Lung (tissue), 12 donors: ENCODE data around the gene CLPTM1L. TPM values are rescaled to one million over a fixed set of nuclear protein-coding genes. Genes with fewer than 3 reads are reported as not detected.
A peak's percentile ranks its signal among the peaks of the same experiment; 100 is the strongest.

Experiments used
- ATAC-seq: fragments of 200-7000 bp; cut with Tn5 transposase; one replicate; pipeline ENCODE4 v1.9.1; 2020; ENCODE audit warnings: moderate number of reproducible peaks; ENCODE audit not compliant: insufficient read depth, low FRiP score
- DNase-seq, 3 donors: peaks; one replicate each; pipeline ENCODE4 v3.0.0-alpha.2; 2013 to 2017
- H3K27ac ChIP-seq, 2 donors: one replicate each; pipeline ENCODE4 v1.5.1; 2013; ENCODE audit warnings: mild to moderate bottlenecking in 2 of 2, moderate library complexity in 2 of 2, control low read depth in 1 of 2, inconsistent platforms in 1 of 2, low read depth in 1 of 2, low read length in 1 of 2
- H3K27me3 ChIP-seq, 3 donors: one replicate each; pipeline ENCODE4 v1.5.1; 2013; ENCODE audit warnings: low read length in 2 of 3; ENCODE audit not compliant: control insufficient read depth in 3 of 3, insufficient read depth in 3 of 3
- H3K36me3 ChIP-seq, 4 donors: one replicate each; pipeline ENCODE4 v1.5.1; 2013; ENCODE audit warnings: low read length in 4 of 4, mild to moderate bottlenecking in 1 of 4, moderate library complexity in 1 of 4; ENCODE audit not compliant: control insufficient read depth in 4 of 4, insufficient read depth in 4 of 4
- H3K4me1 ChIP-seq, 5 donors: one replicate each; pipeline ENCODE4 v1.5.1; 2013; ENCODE audit warnings: low read length in 5 of 5, mild to moderate bottlenecking in 2 of 5, moderate library complexity in 1 of 5; ENCODE audit not compliant: control insufficient read depth in 5 of 5, insufficient read depth in 5 of 5
- H3K4me3 ChIP-seq: one replicate; pipeline ENCODE4 v1.5.1; 2013; ENCODE audit warnings: mild to moderate bottlenecking, control low read depth, moderate library complexity
- H3K9ac ChIP-seq, 2 donors: one replicate each; pipeline ENCODE4 v1.5.1; 2013; ENCODE audit warnings: low read length in 2 of 2, control low read depth in 1 of 2; ENCODE audit not compliant: insufficient read depth in 1 of 2
- H3K9me3 ChIP-seq, 4 donors: one replicate each; pipeline ENCODE4 v1.5.1; 2013; ENCODE audit warnings: low read length in 3 of 4, mild to moderate bottlenecking in 1 of 4, moderate library complexity in 1 of 4; ENCODE audit not compliant: control insufficient read depth in 4 of 4, insufficient read depth in 3 of 4
- CTCF ChIP-seq: IDR thresholded peaks from 2 replicates; pipeline ENCODE4 v1.5.1; 2012; ENCODE audit warnings: mild to moderate bottlenecking; ENCODE audit errors: control extremely low read depth, extremely low read depth
- WGBS, 2 donors: extraction: QIAGEN DNeasy Blood & Tissue Kit; methylation state at CpG; one replicate each; pipeline ENCODE4 v1.1.7; 2013; 5-methylcytosine and 5-hydroxymethylcytosine counted together
- polyA plus RNA-seq, 2 donors: library from polyadenylated mRNA; stranded (reverse); fragments of 200-250 nt; gene quantifications; one replicate each; pipeline ENCODE4 v1.2.1, GENCODE V29; 2013
- total RNA-seq, 2 donors: library from RNA; depleted of rRNA in 1 of 2; stranded (reverse); fragments of >200 nt in 1 of 2; gene quantifications; one replicate each; pipeline ENCODE4 v1.2.1, GENCODE V29; 2014 to 2021
- donor health status: control.
- donor health status: control.
- donor health status: Bipolar disorder and iron deficiency.
- donor health status: healthy.
- donor health status: DM: yes; HTN: yes; CAD: no.

CLPTM1L gene
- total and polyA plus RNA-seq, 4 donors, result 79.0 to 153 (median 144) TPM

- DNase-seq (peak; percentile 27 to 58 (median 31)), ATAC-seq (no peak)
- H3K9ac ChIP-seq, result no peak overlapping the region
- no peaks in the 10 kb centered on the region for H3K9me3 ChIP-seq
- H3K36me3 ChIP-seq, result no peaks in the 10 kb centered on the region
- peaks cover 0 to 35% (median 5%) of the 10 kb centered on the region in 5 donors for H3K4me1 ChIP-seq
- H3K27me3 ChIP-seq, result peaks cover 0 to 4% (median 0%) of the 10 kb centered on the region in 3 donors
- 77 to 88% methylated on average over 12 of the region's 12 CpGs for WGBS, 2 donors
- TF ChIP-seq CTCF, result no peak
- H3K4me3 ChIP-seq, result no peak overlapping the region
- no peak overlapping the region for H3K27ac ChIP-seq
Measured at GRCh38 chr5:1380910-1381309, 36.0 kb upstream of the CLPTM1L start.

GRCh38 chr5:1380011-1380817 lies 35.3 kb upstream of the CLPTM1L start:
- H3K27ac ChIP-seq, result no peak overlapping the region
- peaks cover 0 to 4% (median 0%) of the 10 kb centered on the region in 3 donors for H3K27me3 ChIP-seq
- H3K4me1 ChIP-seq, result peaks cover 0 to 37% (median 3%) of the 10 kb centered on the region in 5 donors
- no peak overlapping the region for H3K4me3 ChIP-seq
- no peak overlapping the region for H3K9ac ChIP-seq
- ATAC-seq (peak; percentile 78), DNase-seq (peak; percentile 73 to 89 (median 76))
- 21 to 30% methylated on average over 34 of the region's 34 CpGs for WGBS, 2 donors
- no peaks in the 10 kb centered on the region for H3K9me3 ChIP-seq
- TF ChIP-seq CTCF, result peak; percentile 33
- H3K36me3 ChIP-seq, result no peaks in the 10 kb centered on the region

GRCh38 chr5:1378866-1379659 lies 34.2 kb upstream of the CLPTM1L start:
- 92 to 96% methylated on average over 24 of the region's 24 CpGs for whole genome bisulfite sequencing, 2 donors
- DNase-seq (no peak), ATAC-seq (no peak)
- Histone ChIP-seq H3K4me1 (peaks cover 0 to 47% (median 3%) of the 10 kb centered on the region in 5 donors), H3K9me3 (no peaks in the 10 kb centered on the region), H3K27ac (no peak overlapping the region), H3K9ac (no peak overlapping the region), H3K4me3 (no peak overlapping the region), H3K36me3 (no peaks in the 10 kb centered on the region), H3K27me3 (peaks cover 0 to 4% (median 0%) of the 10 kb centered on the region in 3 donors)
- no peak for TF ChIP-seq CTCF
